GM18520 (cell line): Measurements from ENCODE around the gene FAM217A.

Experiments used
- ATAC-seq: cut with Tn5 transposase; IDR thresholded peaks from one replicate; pipeline ENCODE4 v1.9.1; 2021; ENCODE audit not compliant: unreplicated experiment

FAM217A gene

DNA sequence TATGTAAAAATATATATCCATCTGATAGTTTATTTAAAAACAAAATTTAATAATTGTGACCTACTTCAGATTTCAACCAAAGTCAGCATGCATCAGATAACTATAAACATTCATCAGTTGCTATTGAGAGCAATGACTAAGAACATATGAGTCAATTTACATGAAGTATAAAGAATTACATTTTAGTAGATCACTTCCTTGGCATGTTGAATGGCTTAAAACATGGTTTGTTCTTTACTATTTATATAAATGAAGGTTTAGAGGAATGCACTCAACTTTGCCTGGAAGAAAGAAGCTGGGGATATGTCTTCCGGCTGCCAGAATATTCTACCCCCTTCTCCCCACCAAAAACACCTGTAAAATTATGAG is 6.4 kb upstream of the FAM217A start:
- ATAC-seq: no peak

- no peak for ATAC-seq
These were observed 5.8 kb upstream of the FAM217A start for GRCh38 chr6:4084444-4085331.

DNA sequence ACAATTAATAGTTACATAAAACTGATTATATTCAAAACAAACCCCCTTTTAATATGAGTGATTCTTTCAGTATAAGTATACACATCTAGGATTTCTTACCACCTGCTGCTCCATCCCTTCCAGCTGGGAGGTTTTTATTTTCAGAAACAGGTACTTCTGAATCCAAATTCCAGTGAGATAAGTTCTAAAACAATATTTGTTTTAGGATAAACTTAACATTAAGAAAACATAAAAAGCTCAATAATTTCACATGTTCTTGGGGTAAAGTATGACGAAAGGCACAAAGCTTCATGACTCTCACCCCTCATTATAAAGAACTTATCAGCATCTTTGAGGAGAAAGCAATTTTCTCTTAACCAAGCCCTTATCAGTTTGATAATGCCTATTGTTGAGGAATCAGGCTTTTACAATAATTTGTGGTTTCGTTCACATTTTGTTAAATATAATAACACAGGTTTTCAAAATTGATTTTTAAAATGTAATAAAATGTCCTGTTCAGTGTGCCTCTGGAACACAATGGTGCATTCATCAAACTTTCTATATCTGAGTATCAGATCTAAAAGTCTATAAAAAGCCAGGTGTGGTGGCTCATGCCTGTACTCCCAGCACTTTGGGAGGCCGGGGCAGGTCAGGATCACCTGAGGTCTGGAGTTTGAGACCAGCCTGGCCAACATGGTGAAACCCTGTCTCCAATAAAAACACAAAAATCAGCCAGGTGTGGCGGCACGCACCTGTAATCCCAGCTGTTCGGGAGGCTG is 4.3 kb downstream of the FAM217A start:
- no peak for ATAC-seq

DNA sequence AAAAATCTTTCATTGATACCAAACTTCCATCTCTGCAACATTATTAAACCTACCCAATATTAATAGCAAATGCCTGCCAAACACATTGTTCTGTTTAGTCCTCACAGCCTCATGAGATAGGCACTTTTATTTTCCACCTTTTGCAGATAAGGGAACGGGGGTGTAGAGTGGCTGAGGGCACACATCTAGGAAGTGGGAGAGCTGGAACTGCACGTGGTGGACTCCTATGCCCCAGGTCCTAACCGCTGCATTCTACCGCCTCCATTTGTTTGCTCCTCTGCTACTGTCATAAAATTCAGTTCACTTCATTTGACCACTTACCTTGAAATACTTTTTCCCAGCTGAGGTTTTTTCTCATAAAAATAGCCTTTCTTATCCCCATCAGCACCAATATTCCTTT is 7.6 kb downstream of the FAM217A start:
- no peak for ATAC-seq

- ATAC-seq: no peak
These were observed 9.7 kb downstream of the FAM217A start for GRCh38 chr6:4069199-4069598.

GRCh38 chr6:4067673-4068072 is 11.3 kb downstream of the FAM217A start:
- no peak for ATAC-seq

DNA sequence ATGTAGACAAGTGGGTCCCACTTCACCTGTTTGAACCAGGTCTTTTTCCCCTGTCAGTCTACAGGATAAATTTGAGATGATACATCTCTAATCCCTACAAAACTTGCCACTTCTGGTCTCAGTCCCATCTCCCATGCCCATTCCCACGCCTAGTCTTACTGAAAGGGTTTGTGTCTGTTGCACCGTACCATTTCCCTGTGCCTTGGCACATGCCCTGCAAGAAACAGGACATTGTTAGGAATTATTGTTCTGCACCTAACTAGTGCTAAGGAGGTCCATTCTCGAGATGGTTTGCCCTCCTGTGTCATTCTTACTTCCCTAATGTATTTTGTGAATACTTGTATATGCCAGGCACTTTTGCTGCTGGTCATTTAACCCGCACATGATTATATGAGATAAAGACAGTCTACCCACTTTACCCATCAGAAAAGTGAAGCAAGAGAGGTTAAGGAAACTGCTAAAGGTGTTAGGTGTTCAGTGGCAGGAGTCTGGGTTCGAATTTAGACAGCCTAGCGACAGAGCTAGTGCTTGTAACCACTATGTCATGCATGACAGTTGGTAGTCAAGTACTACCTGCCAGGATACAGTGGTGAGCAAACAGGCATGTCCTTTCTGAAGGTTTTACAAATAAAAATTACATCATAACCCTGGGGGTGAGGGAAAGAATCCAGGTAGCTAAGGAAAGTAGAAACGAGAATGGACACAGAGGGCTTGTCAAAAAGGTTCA is 12.7 kb downstream of the FAM217A start:
- no peak for ATAC-seq

DNA sequence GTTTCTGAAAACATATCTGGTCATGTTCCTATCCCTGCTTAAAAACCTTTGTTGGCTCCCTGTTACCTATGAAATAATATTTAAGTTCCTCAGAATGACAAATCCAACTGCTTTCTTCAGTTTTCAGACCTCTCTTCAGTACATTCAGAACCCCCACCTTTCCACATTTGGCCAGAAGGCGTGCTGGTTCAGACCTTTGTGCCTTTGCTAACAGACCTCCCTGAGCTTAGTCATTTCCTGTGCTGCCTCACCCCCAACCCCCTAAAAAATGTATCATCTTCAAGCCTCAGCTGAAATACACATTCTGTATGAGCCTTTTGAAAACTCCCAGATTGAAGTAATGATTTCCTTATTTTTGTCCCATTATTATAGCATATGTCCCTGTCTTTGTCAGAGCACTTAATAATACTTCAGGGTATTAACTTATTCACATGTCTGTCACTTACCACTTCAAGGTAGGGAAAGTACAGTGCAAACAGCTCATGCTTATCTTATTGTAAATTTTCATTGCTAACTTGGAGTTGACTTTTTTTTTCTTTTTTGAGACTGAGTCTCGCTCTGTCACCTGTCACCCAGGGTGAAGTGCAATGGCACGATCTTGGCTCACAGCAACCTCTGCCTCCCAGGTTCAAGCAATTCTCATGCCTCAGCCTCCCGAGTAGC is 19.7 kb downstream of the FAM217A start:
- no peak for ATAC-seq

- no peak for ATAC-seq
These were observed 21.9 kb downstream of the FAM217A start for GRCh38 chr6:4057036-4057435.

DNA sequence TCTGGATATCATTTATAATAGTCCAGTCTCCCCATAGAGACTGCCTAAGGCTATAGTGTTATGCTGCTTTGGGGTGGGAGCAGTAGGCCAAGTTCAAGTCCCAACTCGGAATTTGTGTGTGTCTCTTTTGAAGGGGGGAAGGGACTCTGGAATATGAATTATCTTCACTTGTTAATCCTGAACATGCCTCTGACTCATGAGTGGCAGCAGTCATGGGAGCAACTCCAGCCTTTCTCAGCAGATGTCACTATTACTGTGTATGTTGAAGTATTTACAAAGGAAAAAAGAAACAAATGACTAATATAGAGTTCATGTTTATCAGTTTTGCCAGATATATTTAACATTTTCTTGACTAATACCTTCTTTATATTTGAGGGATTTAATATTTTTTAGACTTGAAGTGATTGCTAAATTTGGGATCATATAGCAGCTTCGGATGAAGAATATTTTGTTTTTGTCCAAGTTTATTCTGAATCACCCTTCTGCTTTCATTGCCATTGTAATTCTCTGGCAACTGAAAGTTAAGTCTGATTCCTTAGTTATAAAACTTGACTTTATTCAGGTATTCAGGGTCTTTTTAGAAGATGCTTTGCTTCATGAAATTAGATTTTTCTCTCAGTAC is 23.4 kb downstream of the FAM217A start:
- ATAC-seq: no peak

DNA sequence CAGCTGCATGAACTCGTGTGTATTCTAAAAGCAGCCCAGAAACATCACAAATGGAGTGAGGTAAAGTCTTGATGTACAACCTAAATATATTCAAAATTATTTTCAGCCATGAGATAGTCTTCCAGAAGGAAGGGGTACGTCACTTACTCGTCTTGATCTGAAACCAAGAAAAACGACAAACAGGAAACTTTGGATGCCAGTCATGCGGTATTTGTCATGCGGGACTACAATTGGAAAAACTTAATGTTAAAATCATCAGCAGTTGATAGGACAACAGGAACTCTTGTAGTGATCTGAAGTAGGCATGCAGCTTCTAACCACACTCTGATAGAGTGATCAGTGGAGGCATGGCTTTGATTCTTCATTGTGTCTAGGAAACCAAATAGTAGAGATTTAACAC is 29.7 kb downstream of the FAM217A start:
- no peak for ATAC-seq

GRCh38 chr6:4041480-4041879 is 37.5 kb downstream of the FAM217A start:
- no peak for ATAC-seq

- ATAC-seq: no peak
These were observed 39.6 kb downstream of the FAM217A start for GRCh38 chr6:4039348-4039747.

- ATAC-seq: no peak
These were observed 42.4 kb downstream of the FAM217A start for GRCh38 chr6:4036581-4036980.

DNA sequence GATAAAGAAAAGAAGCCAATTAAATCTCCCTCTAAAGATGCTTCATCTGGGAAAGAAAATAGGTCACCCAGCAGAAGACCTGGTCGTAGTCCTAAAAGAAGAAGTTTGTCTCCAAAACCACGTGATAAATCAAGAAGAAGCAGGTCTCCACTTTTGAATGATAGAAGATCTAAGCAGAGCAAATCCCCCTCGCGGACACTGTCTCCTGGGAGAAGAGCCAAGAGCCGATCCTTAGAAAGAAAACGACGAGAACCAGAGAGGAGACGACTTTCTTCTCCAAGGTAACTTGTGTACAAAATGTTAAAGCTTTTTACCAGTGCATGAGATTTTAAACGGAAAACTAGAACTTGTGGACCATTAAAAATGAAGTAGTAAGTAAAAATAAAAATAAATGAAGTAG is 46.5 kb downstream of the FAM217A start:
- ATAC-seq: no peak

GRCh38 chr6:4031442-4031841 is 47.5 kb downstream of the FAM217A start:
- ATAC-seq: no peak

DNA sequence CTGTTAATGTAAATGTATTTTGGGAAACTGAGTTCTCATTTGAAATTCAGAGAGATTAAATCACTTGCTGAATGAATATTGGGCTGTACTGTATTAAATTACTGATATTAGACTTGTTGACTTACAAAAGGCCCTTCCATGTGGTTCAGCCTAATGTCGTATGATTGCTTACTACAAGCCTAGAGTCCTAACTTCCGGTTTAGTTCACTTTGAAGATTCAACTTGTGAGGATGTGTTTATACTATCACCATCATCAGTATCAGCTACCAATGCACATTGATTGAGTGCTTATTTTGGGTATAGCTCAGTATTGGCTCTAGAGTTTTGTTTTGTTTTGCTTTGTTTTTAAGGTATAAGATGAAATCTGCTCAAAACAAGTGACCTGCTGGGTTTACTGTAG is 48.3 kb downstream of the FAM217A start:
- no peak for ATAC-seq

DNA sequence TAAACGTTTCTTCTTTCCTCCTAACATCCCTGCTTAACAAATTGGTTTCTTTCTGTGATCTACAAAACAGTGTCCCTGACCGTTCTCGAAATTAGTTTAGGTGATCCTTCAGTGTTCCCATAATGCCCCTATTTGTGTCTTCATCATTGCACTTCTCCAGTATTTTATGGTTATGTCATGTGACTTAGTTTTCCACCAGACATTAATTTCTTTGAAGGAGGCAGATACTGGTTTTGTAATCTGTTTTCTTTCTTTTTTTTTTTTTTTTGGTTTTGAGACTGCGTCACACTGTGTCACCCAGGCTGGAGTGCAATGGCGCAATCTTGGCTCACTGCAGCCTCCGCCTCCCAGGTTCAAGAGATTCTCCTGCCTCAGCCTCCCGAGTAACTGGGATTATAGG is 49.2 kb downstream of the FAM217A start:
- no peak for ATAC-seq

GRCh38 chr6:4028051-4028450 is 50.9 kb downstream of the FAM217A start:
- ATAC-seq: no peak

DNA sequence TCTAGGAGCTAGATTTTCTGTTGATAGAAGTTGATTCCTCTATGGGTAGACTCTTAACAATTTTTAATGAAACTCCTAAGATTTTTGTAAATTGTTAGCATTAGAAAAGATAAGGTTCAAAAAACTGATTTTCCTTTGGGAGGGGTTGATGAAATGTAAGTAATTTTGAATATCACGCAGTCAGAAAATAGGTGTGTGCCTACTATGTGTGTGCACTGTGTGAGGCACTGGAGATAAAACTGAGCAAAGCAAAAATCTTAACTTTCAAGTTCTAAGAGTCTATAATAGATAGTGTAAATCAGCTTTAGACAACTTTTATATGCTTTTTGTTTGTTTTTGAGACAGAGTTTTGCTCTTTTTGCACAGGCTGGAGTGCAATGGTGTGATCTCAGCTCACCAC is 53.3 kb downstream of the FAM217A start:
- no peak for ATAC-seq

- ATAC-seq: no peak
These were observed 55.7 kb downstream of the FAM217A start for GRCh38 chr6:4023240-4023639.
